HL-60/S4 (cell line): ENCODE measurements around the gene AFG1L.

Experiments
- in situ Hi-C: fragments of 300-500 bp; cut with MboI; formaldehyde crosslinking; loops from 2 replicates; pipeline ENCODE4 v1.14.3; 2022; ENCODE audit warnings: low sequenced_read_pairs

AFG1L gene

GRCh38 chr6:108565893-108566292, 271.0 kb downstream of the AFG1L start:
- in situ Hi-C loops: no loop called here

GRCh38 chr6:108566406-108566805, 271.6 kb downstream of the AFG1L start:
- in situ Hi-C loops: no loop called here

GRCh38 chr6:108568101-108568500, 273.2 kb downstream of the AFG1L start:
- in situ Hi-C loops: no loop called here

GRCh38 chr6:108568551-108569305, 273.9 kb downstream of the AFG1L start:
- in situ Hi-C loops: no loop called here

GRCh38 chr6:108570517-108570916, 275.7 kb downstream of the AFG1L start:
- in situ Hi-C loops: no loop called here

- in situ Hi-C loops: no loop called here
These were observed 279.7 kb downstream of the AFG1L start for GRCh38 chr6:108574457-108575141.
